Kidney (tissue), 14 donors: Measurements from ENCODE around the gene MANSC4. TPM values are rescaled to one million over a fixed set of nuclear protein-coding genes. Genes with fewer than 3 reads are reported as not detected.

ENCODE experiments used
- DNase-seq, 5 donors: peaks; one replicate each; pipeline ENCODE4 v3.0.0-alpha.2; 2013 to 2020
- FAIRE-seq: peaks from 2 replicates; lab custom pipeline; 2012; peaks lifted over from hg19 to GRCh38; lab: Jason Lieb, UNC
- H3K27ac ChIP-seq, 2 donors: one replicate each; pipeline ENCODE4 v1.7.0; 2013; ENCODE audit warnings: low read depth in 2 of 2, low read length in 2 of 2, inconsistent platforms in 1 of 2
- H3K27me3 ChIP-seq: one replicate; pipeline ENCODE4 v1.7.1; 2013; ENCODE audit warnings: low read length, inconsistent platforms; ENCODE audit not compliant: control insufficient read depth, insufficient read depth
- H3K36me3 ChIP-seq, 3 donors: one replicate each; pipeline versions ENCODE4 v1.7.0 to v1.7.1; 2013; ENCODE audit warnings: low read length in 3 of 3, control low read depth in 1 of 3, inconsistent platforms in 1 of 3; ENCODE audit not compliant: insufficient read depth in 3 of 3, control insufficient read depth in 2 of 3
- H3K4me1 ChIP-seq, 3 donors: one replicate each; pipeline versions ENCODE4 v1.7.0 to v1.7.1; 2013; ENCODE audit warnings: low read length in 3 of 3, inconsistent platforms in 1 of 3, low read depth in 1 of 3; ENCODE audit not compliant: control insufficient read depth in 2 of 3, insufficient read depth in 2 of 3
- H3K4me3 ChIP-seq, 3 donors: one replicate each; pipeline versions ENCODE4 v1.7.0 to v1.8.1; 2013; ENCODE audit warnings: low read length in 3 of 3, control low read depth in 1 of 3, inconsistent platforms in 1 of 3
- H3K9ac ChIP-seq, 3 donors: one replicate each; pipeline versions ENCODE4 v1.7.0 to v1.7.1; 2013; ENCODE audit warnings: low read length in 3 of 3, control low read depth in 1 of 3, inconsistent platforms in 1 of 3
- H3K9me3 ChIP-seq, 3 donors: one replicate each; pipeline versions ENCODE4 v1.7.0 to v1.7.1; 2013; ENCODE audit warnings: low read length in 3 of 3, control low read depth in 1 of 3, inconsistent platforms in 1 of 3; ENCODE audit not compliant: control insufficient read depth in 2 of 3, insufficient read depth in 1 of 3
- intact Hi-C: fragments of 100-400 bp; cut with DNase I; formaldehyde crosslinking; loops from one replicate; pipeline ENCODE4 v1.11.1; 2022
- polyA plus RNA-seq: library from polyadenylated mRNA; stranded (reverse); fragments of 350-450 nt; fragmentation: Illumina TruSeq; extraction: RNeasy Lipid Tissue Mini Kit (QIAGEN cat#74804); gene quantifications from one replicate; pipeline ENCODE4 v1.2.3, GENCODE V29; 2014; ENCODE audit warnings: low read depth, low replicate concordance; ENCODE audit not compliant: insufficient read depth
- total RNA-seq: library from RNA; stranded (reverse); fragmentation: NEBNext Ultra II Directional; extraction: Animal tissue kit (Norgen Biotek cat#: 25700); gene quantifications from one replicate; pipeline ENCODE4 v1.2.1, GENCODE V29; 2021
- TF ChIP-seq, protein P1 (sequence below): IDR thresholded peaks from 3 replicates; pipeline ENCODE4 v1.5.1; 2012; ENCODE audit warnings: mild to moderate bottlenecking, moderate library complexity, borderline replicate concordance; ENCODE audit not compliant: insufficient read depth; ENCODE audit errors: extremely low read depth
- donor health status: control.
- donor health status: control.
- donor health status: control.
- donor health status: control.
- donor health status: control.
- donor health status: DM: yes; HTN: yes; CAD: no.
- donor health status: Normal renal cell carcinoma (clear cell type).

MANSC4 gene
- total and polyA plus RNA-seq, 2 donors from 2014 or later: not detected

DNA sequence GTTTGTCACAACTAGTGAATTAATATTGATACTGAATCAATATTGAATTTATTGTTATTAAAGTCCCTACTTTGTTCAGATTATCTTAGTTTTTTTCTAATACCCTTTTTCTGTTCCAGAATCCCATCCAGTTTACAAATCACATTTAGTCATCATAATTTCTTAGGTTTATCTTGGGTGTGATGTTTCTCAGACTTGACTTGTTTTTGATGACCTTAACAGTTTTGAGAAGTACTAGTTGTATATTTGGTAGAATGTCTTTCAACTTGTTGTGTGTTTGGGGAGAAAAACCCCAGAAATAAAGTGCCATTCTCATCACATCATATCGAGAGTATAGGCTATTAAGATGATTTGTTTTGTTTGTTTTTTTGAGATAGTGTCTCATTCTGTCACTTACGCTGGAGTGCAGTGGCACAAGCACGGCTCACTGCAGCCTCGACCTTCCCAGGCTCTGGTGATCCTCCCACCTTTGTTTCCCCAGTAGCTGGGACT, 49.9 kb downstream of the MANSC4 start:
- no peaks in the 10 kb centered on the region for H3K27me3 ChIP-seq
- FAIRE-seq (no peak), DNase-seq (no peak)
- H3K36me3 ChIP-seq: peaks cover 2 to 19% (median 2%) of the 10 kb centered on the region in 3 donors
- no peak overlapping the region for H3K9ac ChIP-seq
- no peak overlapping the region for H3K4me3 ChIP-seq
- no peaks in the 10 kb centered on the region for H3K4me1 ChIP-seq
- TF ChIP-seq, protein P1, sequence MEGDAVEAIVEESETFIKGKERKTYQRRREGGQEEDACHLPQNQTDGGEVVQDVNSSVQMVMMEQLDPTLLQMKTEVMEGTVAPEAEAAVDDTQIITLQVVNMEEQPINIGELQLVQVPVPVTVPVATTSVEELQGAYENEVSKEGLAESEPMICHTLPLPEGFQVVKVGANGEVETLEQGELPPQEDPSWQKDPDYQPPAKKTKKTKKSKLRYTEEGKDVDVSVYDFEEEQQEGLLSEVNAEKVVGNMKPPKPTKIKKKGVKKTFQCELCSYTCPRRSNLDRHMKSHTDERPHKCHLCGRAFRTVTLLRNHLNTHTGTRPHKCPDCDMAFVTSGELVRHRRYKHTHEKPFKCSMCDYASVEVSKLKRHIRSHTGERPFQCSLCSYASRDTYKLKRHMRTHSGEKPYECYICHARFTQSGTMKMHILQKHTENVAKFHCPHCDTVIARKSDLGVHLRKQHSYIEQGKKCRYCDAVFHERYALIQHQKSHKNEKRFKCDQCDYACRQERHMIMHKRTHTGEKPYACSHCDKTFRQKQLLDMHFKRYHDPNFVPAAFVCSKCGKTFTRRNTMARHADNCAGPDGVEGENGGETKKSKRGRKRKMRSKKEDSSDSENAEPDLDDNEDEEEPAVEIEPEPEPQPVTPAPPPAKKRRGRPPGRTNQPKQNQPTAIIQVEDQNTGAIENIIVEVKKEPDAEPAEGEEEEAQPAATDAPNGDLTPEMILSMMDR: no peak
- H3K9me3 ChIP-seq: no peaks in the 10 kb centered on the region
- intact Hi-C loops: no loop called here
- no peak overlapping the region for H3K27ac ChIP-seq

DNA sequence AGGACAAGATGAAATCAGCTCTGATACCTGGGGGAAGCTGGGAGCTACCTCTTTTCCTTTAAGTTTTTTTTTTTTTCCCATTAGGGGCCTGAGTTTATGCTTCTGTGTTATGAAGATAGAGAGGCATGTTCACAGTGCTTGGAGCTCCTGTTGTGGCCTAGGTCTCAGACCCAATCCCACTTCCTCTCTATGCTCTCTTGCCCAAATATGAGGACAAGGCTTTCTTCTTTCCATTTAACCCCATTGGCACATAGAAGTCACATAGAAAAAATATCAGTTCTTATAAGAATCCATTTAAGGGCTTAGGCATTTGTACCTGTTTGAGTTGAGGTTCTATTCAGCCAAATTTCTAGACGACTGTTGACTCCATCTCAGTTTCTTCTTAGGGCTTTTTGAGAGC, 56.8 kb downstream of the MANSC4 start:
- H3K27ac ChIP-seq: no peak overlapping the region
- H3K27me3 ChIP-seq: no peaks in the 10 kb centered on the region
- no peak for DNase-seq
- intact Hi-C loops: no loop called here
- H3K9me3 ChIP-seq: no peaks in the 10 kb centered on the region
- no peak overlapping the region for H3K9ac ChIP-seq
- no peak overlapping the region for H3K4me3 ChIP-seq
- no peaks in the 10 kb centered on the region for H3K4me1 ChIP-seq
- TF ChIP-seq, protein P1: no peak
- H3K36me3 ChIP-seq: peaks cover 0 to 9% (median 5%) of the 10 kb centered on the region in 3 donors
- FAIRE-seq: no peak

Other genes with a start within 250 kb of the MANSC4 start
- gene REP15, start 83.8 kb downstream of the MANSC4 start, total RNA-seq: 3.2 TPM
- gene REP15, start 83.8 kb downstream of the MANSC4 start, polyA plus RNA-seq: 1.3 TPM
- gene MRPS35, start 69.4 kb downstream of the MANSC4 start, total RNA-seq: 40.1 TPM
- gene MRPS35, start 69.4 kb downstream of the MANSC4 start, polyA plus RNA-seq: 97.8 TPM
- 21.2 TPM for gene KLHL42, start within 50 bp of the MANSC4 start, total RNA-seq
- 6.6 TPM for gene KLHL42, start within 50 bp of the MANSC4 start, polyA plus RNA-seq
- gene PTHLH, start 192.5 kb upstream of the MANSC4 start, total RNA-seq: 0.72 TPM
- not detected for gene PTHLH, start 192.5 kb upstream of the MANSC4 start, polyA plus RNA-seq